GM19455 (cell line): ENCODE results near the gene SYNE3.
A peak's percentile ranks its signal among the peaks of the same experiment; 100 is the strongest.

Experiments
- ATAC-seq: cut with Tn5 transposase; IDR thresholded peaks from one replicate; pipeline ENCODE4 v1.9.1; 2021; ENCODE audit not compliant: unreplicated experiment

The SYNE3 gene

DNA sequence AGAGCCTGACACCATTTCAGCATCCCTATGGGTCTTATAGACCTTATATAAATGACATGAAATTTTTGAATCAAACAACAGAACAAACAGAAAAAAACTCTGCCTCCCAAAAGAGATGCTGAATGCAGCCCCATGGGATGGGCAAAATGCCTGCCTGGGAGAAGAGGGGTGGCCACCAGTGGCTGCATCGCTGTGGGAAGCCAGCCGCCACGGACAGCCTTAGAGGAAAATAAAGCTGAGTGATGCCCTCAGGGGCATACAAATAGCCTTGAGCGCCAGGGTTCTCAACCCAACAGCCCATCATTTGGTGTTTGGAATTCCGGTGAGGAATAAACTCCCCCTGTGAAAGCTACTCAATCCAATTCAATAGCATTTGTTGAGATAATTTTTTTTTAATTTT is 22.9 kb downstream of the SYNE3 start:
- ATAC-seq, result no peak

DNA sequence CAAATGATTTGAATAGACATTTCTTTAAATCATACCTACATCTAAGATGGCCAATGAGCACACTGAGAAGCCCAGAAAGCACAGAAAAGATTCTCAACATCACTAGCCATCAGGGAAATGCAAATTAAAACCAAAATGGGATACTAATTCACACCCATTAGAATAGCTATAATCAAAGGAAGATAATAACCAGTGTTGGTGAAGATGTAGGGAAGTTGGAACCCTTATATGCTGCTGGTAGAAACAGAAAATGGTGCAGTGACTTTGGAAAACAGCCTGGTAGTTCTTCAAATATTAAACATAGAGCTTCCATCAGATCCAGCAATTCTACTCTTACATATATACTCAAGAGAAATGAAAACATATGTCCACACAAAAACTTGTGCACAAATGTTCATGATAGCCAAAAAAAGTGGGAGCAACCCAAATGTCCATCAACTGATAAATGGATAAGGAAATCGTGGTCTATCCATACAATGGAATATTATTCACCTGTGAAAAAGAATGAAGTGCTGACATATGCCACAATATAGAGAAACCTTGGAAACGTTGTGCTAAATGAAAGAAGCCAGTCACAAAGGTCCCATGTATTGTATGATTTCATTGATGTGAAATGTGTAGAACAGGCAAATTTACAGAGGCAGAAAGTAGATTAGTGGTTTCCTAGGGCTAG is 24.4 kb downstream of the SYNE3 start:
- no peak for ATAC-seq

DNA sequence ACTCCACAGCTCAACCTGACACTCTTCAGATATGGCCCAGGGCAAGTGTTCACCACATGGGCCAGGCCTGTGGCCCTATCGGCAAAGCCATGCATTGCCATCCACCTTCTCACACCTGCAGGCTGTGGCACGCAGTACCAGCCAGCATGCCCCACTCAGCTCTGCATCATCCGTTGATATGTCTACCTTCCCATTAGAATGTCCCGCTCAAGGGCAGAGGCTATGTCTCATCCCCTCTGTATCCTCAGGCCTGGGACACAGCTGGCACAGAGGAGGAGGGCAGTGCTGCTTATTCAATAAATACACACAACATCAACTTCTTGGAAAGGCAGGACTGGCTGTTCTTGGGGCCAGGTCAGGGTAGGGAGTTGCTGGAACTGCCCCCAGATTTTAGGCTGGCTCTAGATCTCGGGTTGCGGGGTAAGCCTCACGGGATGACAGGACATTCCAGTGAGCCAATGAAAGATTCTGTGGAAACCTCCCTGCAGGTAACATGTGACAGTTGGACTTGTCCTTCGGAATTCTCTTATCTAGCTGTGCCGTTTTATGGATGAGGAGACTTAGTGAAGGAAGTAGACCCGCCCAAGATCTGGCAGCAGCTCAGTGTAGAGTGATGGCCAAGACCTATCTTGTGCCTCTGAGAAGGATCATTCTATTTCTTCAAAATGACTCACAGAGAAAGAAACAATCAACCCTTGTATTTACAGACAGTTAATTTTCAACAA is 25.6 kb downstream of the SYNE3 start:
- no peak for ATAC-seq

DNA sequence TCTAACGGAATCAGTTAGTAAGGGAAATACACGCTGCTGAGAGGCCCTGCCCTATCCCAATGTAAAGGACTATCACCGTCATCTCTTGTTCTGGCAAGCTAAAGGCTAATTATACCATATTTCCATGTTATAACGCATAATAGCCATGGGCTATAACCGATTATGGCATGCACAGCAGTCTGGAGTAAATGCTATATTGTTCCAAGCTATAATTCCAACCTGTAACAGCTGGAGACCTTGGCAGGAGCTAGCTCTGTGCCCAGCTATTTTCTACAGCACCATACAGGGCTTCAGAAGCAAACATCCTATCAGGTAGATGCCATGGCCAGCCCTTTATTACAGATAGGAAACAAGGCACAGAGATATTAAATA is 26.3 kb downstream of the SYNE3 start:
- ATAC-seq, result no peak

DNA sequence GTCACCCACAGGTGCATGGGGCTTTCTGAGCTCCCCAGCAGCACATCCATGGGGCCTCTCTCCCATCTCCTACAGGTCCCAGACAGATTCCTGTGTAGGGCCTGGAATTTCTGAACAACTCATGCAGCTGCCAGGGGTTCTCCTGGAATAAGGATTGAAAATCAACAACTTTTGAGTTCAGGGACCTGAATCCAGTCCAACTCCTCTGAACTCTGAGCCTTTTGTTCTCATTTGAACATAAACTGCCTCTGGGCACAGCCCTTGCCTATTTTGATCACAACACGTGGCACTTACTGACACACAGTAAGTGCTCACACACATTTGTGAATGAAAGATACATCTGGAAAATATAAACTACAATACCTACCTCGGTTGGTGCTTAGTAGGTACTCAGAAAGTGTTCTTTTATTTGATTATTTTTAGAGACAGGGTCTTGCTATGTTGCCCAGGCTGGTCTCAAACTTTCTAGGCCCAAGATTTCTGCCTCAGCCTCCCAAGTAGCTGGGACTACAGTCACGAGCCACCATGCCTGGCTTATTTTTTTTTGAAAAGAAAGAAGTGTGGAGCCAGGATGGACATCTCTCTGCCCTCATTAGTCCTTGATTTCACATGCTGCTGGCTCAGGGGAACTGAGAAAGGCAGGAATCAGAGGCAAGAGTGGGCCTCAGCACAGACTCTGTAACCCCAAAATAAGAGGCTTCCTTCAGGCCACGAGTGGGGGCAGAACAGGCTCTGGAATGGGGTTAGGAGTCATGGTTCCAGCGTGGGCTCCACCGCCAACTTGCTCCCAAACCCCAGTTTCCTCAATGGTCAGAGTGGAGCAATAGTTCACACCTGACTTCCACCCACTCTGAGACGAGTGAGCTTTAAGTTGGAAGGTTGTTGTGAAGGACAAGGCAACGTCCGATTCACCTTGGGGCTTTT is 27.0 kb downstream of the SYNE3 start:
- ATAC-seq, result no peak

DNA sequence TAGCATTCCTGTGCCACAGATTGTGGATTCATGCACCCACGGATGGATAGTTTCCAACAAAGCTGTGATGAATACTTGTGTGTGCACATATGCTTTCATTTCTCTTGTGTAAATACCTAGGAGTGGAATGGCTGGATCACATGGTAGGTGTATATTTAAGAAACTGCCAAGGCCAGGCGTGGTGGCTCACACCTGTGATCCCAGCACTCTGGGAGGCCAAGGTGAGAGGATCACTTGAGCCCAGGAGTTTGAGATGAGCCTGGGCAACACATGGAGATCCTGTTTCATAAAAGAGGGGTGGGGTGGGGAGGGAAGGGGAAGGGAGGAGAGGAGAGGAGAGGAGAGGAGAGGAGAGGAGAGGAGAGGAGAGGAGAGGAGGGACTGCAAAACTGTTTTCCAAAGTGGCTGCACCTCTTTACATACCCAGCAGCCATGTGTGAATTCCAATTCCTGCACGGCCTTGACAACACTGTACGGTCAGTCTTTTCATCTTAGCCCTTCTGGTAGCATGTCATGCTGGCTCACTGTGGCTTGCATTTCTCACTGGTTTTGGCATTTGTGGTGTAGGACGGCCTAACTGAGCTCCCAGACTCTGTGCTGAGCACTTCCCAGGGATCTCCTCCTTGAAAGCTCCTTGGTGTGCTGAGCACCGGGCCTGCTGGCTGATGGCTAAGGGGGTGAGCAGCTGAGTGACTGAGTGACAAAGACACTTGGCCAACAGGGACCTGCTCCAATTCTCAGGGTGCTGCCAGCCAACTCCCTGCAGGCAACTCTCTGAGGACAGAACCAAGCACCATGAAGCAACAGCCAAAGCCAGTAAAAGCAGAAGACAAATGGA is 27.9 kb downstream of the SYNE3 start:
- no peak for ATAC-seq

DNA sequence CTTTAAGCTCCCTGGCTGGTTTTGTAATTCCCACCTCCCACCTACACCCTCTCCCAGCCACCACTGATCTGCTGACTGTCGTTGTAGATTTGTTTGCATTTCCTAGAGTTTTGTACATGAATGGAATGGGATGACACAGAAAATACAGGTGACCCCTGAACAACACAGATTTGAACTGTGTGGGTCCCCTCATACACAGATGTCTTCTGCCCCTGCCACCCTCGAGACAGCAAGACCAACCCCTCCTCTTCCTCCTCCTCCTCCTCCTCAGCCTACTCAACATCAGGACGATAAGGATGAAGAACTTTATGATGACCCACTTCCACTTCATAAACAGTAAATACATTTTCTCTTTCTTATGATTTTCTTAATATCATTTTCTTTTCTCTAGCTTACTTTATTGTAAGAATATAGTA is 28.8 kb downstream of the SYNE3 start:
- ATAC-seq, result no peak

DNA sequence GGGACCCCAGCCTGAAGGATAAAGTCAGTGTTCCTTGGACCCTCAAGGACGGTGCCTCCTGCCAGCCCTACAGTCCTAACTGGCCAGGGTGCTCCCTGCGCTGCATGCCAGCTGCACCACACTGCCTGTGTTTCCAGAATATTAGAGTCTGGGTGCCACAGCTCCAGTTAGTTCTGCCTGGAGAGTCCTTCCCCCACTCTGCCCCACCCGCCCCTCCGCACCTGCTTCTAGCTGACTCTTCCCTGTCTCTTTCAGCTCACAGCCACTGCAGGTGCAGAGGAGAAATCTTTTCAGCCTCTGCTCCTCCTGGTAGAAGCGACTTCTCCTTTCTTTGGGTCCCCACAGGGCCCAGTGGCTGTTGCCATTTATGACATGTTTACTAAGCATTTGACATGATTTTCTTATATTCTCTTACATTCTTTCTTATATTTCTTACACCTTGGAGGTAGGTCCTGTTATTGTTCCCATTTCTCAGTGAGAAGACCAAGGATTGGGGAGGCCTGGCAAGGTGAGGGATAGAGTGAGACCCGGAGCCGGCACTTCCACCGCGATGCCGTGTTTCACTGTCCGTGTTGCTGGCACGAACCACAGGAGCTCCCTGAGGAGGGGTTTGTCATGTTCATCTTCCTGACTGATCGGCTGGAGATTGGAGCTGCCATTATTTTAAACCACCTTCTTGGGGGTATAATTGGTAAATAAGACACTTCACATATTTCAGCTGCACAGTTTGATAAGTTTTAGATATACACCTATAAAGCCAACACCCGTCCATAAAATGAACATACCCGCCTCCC is 29.4 kb downstream of the SYNE3 start:
- no peak for ATAC-seq

DNA sequence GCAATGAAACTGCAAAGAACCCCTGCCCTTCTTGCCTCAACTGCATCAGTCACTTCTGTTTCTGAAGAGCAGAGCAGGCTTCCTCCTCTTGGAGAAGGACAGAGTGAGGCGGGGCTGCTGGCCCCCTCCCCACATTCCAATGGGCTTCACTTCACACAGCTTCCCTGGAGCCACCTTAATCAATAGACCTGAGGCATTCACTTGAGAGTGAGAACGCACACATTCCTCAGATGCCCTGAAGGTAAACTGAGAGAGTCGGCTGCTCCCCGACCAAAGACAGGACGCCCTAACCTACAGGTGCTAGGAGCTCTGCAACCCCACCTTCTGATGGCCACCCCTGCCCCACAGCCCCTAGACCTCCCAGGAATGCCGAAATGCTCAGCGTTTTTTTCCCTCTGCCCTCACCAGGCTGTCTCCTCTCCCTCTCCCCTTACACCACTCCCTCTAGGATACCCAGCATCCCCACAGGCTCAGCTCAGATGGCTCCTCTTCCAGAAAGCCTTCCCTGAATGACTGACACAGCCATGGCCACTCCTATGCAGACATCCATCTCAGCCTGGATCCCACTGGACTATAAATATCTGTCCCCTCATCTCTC is 31.1 kb downstream of the SYNE3 start:
- no peak for ATAC-seq

DNA sequence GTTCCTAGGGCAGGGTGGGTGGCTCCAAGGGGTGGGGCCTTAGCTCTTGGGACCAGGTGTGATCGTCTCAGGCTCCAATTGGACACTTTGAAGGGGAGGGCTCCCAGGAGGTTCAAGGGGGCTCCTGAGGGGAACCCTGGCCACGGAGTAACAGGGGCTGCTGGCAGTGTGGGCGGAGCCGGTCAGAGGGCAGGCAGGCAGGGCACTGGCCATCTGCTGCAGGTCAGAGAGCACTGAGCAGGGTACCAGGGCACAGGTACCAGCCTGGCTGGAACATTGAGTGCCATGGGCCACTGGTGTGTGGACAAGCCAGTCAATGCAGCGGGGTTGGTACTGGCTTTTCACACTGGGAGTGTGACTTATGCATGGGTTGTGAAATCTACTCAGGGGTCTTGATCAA is 32.2 kb downstream of the SYNE3 start:
- no peak for ATAC-seq

DNA sequence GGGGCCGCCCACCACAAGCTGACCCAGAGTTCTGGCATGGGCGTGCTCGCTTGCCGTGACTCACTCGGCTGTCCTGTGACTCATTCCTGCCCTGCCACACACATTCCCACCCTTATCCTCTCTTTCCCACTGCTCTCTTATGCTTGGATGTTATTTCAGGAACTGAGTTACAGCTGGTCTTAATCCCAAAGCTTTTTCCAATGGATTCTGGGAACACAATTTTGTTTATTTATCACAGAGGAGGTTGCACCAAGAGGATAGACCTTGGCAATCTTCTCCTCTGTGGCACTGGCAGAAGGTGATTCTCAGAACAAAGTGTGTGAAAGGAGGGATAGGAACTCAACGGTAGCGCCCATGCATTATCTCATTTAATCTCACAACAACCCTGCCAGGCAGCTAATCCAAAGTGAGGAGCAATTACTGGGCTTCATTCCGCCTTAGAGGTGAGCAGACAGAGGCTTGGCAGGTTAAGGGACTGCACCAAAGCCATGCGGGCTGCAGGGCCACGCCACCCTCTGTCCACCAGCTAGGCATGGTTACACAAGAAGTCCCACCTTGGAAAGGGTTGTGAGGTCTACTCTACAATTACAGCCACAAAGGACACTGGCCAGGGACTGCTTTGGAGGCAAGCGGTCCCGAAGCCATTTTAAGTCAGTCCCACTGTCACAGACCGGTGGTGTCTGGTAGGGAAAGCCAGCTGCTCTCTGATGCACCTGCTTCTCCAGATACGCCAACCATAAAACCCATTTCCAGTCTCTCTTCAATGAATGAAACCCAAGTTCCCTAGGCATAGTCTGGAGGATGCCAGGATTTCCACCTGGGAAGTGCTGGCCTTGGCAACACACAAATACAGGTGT is 32.9 kb downstream of the SYNE3 start:
- ATAC-seq, result no peak

DNA sequence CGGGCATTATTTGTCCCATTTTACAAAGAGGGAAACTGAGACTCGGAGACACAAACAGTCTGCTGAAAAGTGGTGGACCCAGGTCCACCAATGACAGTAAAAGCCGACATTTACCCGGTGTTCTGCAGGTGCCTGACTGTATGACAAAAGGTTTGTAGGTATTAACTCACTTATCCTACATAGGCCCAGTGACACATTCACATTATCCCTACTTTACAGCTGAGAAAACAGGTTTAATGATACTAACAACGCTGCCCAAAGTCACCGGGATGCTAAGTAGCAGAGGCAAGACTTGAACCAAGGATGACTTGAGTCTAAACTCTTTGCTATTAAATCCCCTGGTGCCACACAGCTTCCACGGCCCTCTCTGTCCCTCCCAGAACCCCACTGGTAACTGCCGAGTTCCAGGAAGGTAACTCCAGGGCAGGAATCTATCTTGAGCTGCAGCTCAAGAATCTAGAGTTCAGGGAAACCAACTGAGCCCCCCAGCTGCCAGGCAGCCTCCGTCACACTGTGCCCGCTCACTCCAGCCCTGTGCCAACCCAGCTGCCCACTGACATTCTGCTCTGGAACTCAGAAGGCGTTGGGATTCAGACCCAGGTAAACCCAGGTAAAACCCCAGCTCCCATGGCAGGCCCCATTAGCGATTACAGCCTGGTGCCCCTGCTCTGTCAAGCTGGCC is 33.7 kb downstream of the SYNE3 start:
- no peak for ATAC-seq

DNA sequence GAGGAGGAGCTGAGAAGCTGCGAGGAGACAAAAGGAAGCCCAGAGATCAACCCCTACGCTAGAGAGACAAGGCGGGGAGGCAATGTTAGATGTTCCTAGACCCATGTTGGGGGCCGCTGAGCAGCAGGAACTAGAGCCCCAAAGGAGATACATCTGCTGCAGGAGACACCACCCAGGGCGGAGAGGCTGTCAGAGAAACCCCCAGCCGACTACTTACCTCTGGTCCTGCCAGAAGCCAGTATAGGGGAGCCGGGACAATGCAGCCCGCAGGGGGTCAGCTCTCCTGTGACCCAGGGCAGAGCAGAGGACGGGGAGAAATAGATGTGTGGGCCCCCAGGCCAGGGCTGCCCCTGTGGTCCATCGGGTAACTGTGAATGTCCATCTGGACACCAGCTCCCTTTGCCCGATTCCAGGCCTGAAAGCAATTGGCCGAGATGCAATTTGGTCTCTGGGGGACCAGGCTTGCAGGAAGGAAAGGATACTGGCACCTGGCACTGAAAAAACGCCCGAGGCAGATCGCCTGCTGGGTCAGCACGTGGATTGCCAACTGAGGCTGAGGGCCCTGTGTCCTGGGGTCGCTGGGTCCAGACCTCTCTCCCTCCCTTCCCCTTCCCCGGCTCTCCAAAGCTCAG is 34.9 kb downstream of the SYNE3 start:
- ATAC-seq, result no peak

DNA sequence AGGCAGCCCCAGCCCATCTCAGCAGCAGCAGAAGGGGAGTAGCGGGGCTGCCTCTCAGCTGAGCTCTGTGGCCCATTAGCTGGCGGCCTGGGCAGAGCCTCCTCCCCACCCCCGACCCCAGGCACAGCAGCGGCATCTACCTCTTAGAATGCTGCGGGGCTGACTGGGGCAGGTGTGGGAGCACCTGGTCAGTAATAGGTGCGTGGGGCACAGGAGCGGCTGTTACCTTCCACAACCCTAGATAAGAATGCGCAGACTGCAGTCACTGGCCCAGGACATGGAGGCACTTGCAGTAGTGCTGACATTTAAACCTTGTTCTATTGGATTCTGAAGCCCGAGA is 35.6 kb downstream of the SYNE3 start:
- ATAC-seq, result peak; percentile 9

DNA sequence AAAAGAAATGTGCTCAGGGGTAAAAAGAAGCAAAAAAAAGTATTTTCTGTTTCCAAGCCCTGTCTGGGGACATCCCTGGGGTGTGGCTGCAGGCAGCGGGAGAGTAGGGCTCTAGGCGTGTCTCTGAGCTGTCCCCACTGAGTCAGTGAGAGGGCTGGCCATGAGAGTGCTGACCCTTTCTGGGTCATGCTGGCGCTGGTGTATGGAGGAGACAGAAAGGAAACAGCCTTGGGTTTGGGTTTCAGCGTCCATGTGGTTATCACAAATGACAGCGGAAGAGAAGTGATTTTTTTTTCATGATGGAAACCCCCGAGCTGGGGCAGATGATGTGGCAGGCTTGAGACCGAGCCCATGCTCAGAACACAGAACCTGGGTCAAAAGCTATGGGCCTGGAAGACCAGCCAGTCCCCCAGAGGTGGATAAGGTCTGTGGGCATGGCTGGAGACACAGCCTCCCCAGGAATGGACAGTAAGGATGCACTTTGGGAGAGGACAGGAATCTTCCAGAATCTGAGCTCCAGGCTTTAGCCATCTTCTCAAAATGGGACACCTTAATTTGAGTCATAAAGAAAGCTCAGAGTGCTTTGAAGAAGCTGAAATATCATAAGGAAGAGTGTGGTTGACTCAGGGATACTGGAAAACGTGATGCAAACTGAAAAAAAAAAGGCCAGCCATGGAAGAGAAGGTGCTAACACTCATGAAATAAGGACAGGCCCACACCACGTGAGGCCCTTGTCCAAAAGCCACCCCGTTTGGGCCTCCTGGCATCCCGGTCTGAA is 36.2 kb downstream of the SYNE3 start:
- ATAC-seq, result peak; percentile 67

DNA sequence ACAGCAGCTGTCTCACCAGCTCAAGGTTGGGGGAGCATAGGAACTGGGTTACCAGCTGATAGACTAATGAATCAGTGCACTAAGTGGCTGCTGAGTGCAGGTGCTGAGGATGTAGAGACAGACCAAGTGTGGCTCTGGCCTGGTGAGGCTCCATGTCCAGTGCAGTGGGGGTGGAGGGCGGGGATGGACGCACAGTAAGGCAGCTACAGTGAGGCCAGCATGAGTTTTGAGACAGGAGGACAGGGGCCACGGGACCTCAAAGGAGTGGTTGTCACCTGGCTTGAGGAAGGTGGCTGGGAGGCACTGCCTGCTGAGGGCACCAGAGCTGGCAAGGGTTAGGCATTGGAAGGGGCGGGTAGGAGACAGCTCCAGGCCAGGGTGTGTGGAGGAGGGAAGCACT is 37.0 kb downstream of the SYNE3 start:
- no peak for ATAC-seq

DNA sequence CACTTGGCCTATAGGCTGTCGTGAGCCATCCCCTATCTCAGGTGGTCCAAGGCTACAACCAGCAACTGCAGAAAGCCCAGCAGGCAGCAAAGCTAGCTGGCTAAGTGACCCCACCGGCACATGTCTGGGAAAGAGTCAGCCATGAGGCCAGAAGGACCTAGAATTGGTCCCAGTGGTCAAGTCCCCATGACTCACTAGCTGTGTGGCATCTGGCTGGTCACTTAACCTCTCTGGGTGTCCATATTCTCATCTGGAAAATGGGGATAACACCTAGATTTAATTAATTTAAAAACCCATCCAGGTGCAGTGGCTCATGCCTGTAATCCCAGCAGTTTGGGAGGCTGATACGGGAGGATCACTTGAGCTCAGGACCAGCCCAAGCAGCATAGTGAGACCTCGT is 37.6 kb downstream of the SYNE3 start:
- no peak for ATAC-seq
